Smooth muscle cell (in vitro differentiated cells): ENCODE data around the gene DLG3. TPM values are rescaled to one million over a fixed set of nuclear protein-coding genes. Genes with fewer than 3 reads are reported as not detected.
A peak's percentile ranks its signal among the peaks of the same experiment; 100 is the strongest.

Source experiments
- DNase-seq: peaks from one replicate; lab custom pipeline; 2025; ENCODE audit not compliant: unreplicated experiment; lab: John Stamatoyannopoulos, UW
- H2AFZ ChIP-seq: fragments of 200-600 bp; sonication (generic); 2 replicates; pipeline ENCODE4 v1.6.0; 2016; ENCODE audit warnings: antibody characterized with exemption, low read depth, mild to moderate bottlenecking
- H3F3A ChIP-seq: fragments of 200-600 bp; sonication (generic); 2 replicates; pipeline ENCODE4 v1.6.0; 2017; ENCODE audit warnings: antibody characterized with exemption, low read depth
- H3K27ac ChIP-seq: fragments of 200-600 bp; sonication (generic); 2 replicates; pipeline ENCODE4 v1.5.1; 2016; ENCODE audit warnings: low read depth, mild to moderate bottlenecking
- H3K27me3 ChIP-seq: fragments of 200-600 bp; sonication (generic); 2 replicates; pipeline ENCODE4 v1.6.1; 2016; ENCODE audit warnings: low read depth, mild to moderate bottlenecking
- H3K36me3 ChIP-seq: fragments of 200-600 bp; sonication (generic); 2 replicates; pipeline ENCODE4 v1.5.1; 2016; ENCODE audit warnings: low read depth
- H3K4me1 ChIP-seq: fragments of 200-600 bp; sonication (generic); 2 replicates; pipeline ENCODE4 v1.5.1; 2016; ENCODE audit warnings: low read depth
- H3K4me2 ChIP-seq: fragments of 200-600 bp; sonication (generic); 2 replicates; pipeline ENCODE4 v1.6.0; 2016; ENCODE audit warnings: mild to moderate bottlenecking
- H3K4me3 ChIP-seq: fragments of 200-600 bp; sonication (generic); 2 replicates; pipeline ENCODE4 v1.5.1; 2016; ENCODE audit warnings: mild to moderate bottlenecking
- H3K79me2 ChIP-seq: fragments of 200-600 bp; sonication (generic); 2 replicates; pipeline ENCODE4 v1.6.0; 2016; ENCODE audit warnings: low read depth, mild to moderate bottlenecking
- H3K9ac ChIP-seq: fragments of 200-600 bp; sonication (generic); 2 replicates; pipeline ENCODE4 v1.6.0; 2016; ENCODE audit warnings: low read depth
- H3K9me3 ChIP-seq: fragments of 200-600 bp; sonication (generic); replicated peaks from 2 replicates; pipeline ENCODE4 v1.5.1; 2016; ENCODE audit warnings: low read depth
- H4K20me1 ChIP-seq: fragments of 200-600 bp; sonication (generic); 2 replicates; pipeline ENCODE4 v1.6.0; 2016; ENCODE audit warnings: low read depth
- WGBS: methylation state at CpG from one replicate; pipeline ENCODE4 v1.1.7; 2016; ENCODE audit warnings: low lambda C conversion rate; 5-methylcytosine and 5-hydroxymethylcytosine counted together
- polyA plus RNA-seq: library from polyadenylated mRNA; unstranded; fragments of >200 nt; fragmentation: Nextera tagmentation; extraction: Ambion mirVana; gene quantifications from 2 replicates; pipeline ENCODE4 v1.2.1, GENCODE V29; 2016
- total RNA-seq: library from RNA; depleted of rRNA; stranded (reverse); fragments of >200 nt; gene quantifications from 2 replicates; pipeline ENCODE4 v1.2.3, GENCODE V29; 2014
- TF ChIP-seq, protein P1 (sequence below): fragments of 200-600 bp; sonication (generic); IDR thresholded peaks from 2 replicates; pipeline ENCODE4 v1.5.1; 2017; ENCODE audit warnings: borderline replicate concordance, mild to moderate bottlenecking, antibody characterized with exemption; ENCODE audit not compliant: insufficient read depth, poor library complexity, severe bottlenecking

The DLG3 gene
- total and polyA plus RNA-seq, 2 experiments from 2014 or later: 14.5 to 39.6 TPM

DNA sequence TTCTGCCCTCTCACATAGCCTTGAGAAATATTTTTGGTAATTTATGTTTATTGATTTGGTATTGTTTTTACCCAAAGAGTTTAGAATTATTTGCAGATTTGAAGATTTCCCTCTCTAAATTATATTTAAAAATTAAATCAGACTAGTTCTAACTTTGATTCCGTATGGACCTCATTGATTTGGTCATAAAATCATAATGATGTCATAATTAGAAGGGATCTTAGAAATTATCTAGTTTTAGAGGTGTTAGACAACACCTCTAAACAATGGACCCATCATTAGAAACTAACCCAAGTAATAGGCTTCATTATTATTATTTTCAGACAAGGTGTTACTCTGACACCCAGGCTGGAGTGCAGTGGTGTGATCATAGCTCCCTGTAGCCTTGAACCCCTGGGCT lies 24.1 kb downstream of the DLG3 start:
- WGBS: 84% methylated on average over 1 of the region's 1 CpG
- Histone ChIP-seq H3K9me3 (no peaks in the 10 kb centered on the region), H3K9ac (no peak overlapping the region), H3K4me1 (no peaks in the 10 kb centered on the region), H4K20me1 (no peaks in the 10 kb centered on the region), H3K27me3 (no peaks in the 10 kb centered on the region), H3K27ac (no peak overlapping the region), H3K36me3 (no peaks in the 10 kb centered on the region), H3K4me2 (no peak overlapping the region), H3K4me3 (no peak overlapping the region), H3K79me2 (no peaks in the 10 kb centered on the region), H3F3A (peaks cover 4% of the 10 kb centered on the region), H2AFZ (no peak overlapping the region)
- TF ChIP-seq, protein P1, sequence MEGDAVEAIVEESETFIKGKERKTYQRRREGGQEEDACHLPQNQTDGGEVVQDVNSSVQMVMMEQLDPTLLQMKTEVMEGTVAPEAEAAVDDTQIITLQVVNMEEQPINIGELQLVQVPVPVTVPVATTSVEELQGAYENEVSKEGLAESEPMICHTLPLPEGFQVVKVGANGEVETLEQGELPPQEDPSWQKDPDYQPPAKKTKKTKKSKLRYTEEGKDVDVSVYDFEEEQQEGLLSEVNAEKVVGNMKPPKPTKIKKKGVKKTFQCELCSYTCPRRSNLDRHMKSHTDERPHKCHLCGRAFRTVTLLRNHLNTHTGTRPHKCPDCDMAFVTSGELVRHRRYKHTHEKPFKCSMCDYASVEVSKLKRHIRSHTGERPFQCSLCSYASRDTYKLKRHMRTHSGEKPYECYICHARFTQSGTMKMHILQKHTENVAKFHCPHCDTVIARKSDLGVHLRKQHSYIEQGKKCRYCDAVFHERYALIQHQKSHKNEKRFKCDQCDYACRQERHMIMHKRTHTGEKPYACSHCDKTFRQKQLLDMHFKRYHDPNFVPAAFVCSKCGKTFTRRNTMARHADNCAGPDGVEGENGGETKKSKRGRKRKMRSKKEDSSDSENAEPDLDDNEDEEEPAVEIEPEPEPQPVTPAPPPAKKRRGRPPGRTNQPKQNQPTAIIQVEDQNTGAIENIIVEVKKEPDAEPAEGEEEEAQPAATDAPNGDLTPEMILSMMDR: no peak
- DNase-seq: no peak

DNA sequence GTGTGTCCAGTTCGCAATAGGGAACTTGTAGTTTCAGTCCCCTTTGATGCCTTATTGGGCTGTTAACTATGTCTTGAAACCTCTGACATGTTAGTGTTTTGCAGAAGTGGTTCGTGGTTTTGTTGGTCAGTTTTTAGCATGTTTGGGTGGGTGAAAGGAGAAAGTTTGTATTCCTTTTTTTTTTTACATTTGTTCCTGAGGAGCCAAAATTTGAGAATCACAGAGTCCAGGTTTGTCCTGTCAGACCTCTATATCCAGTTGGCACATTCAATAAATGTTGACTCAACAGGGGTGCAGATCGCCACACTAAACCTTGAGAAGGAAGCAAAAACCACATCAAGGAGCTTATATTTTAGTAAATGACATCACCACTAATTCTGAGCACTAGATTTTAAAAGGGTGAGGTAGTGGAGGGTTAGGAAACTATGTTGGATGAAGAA lies 26.2 kb downstream of the DLG3 start:
- Histone ChIP-seq H3K36me3 (no peaks in the 10 kb centered on the region), H3K27ac (peak overlapping the region; percentile 60), H3K4me2 (peak overlapping the region; percentile 8), H3K4me3 (no peak overlapping the region), H3K79me2 (no peaks in the 10 kb centered on the region), H3K27me3 (no peaks in the 10 kb centered on the region), H4K20me1 (no peaks in the 10 kb centered on the region), H3K9ac (no peak overlapping the region), H3F3A (peaks cover 4% of the 10 kb centered on the region), H3K9me3 (no peaks in the 10 kb centered on the region), H3K4me1 (no peaks in the 10 kb centered on the region), H2AFZ (no peak overlapping the region)
- 51% methylated on average over 3 of the region's 3 CpGs for WGBS
- TF ChIP-seq, protein P1: no peak
- no peak for DNase-seq

DNA sequence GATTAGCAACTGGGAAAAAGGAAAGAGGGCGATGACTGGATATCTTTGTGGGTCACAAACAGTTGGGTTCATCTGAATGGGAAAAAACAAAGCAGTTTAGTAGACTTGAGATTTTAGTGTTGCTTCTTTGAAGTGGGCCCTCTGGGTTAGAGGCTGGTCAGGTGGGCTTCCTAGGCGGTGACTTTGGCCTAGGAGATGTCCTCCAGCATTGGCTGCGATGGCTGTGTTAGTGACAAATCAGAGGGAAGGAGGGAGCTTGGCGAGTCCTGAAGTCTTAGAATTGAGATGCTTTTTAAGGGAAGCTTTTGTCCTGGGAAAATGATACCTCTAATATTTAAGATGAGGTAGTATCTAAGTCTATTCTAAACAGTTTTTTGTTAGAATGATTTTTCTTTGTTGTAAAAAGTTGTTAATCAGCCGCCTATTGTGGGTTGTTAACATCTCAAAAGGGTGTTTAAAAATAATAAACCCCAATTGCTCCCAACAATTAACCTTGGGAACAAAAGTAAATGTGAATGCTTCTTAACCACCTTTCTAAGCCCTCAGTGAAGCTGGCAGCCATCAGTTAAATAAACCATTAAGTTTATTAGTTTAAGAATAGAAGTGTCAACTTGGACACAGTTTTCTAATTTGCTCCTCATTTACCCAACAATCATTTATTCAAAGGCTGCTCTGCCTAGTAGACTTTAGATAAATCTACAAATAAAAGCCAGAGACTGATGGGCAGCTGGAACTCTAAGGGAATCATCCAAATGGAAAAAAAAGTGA lies 31.7 kb downstream of the DLG3 start:
- Histone ChIP-seq H3K4me3 (no peak overlapping the region), H3F3A (no peaks in the 10 kb centered on the region), H2AFZ (no peak overlapping the region), H3K4me2 (peak overlapping the region; percentile 81), H3K9ac (peak overlapping the region; percentile 93), H3K79me2 (no peaks in the 10 kb centered on the region), H4K20me1 (no peaks in the 10 kb centered on the region), H3K36me3 (no peaks in the 10 kb centered on the region), H3K27ac (peak overlapping the region; percentile 99), H3K9me3 (no peaks in the 10 kb centered on the region), H3K27me3 (no peaks in the 10 kb centered on the region), H3K4me1 (peaks cover 47% of the 10 kb centered on the region)
- TF ChIP-seq, protein P1: no peak
- DNase-seq: no peak
- 51% methylated on average over 5 of the region's 5 CpGs for WGBS
